ENCODE results near the gene TPPP. TPM values are rescaled to one million over a fixed set of nuclear protein-coding genes. Genes with fewer than 3 reads are reported as not detected.

The TPPP gene
- total RNA-seq, 1 donor from 2014 or later = 0.46 TPM

GRCh38 chr5:624951-625230 is 68.3 kb downstream of the TPPP start:
- TF ChIP-seq CTCF (conservative IDR thresholded peaks at IDR 0.05; ENCODE audit: low read depth, low read length) = no peak
- DNase-seq (ENCODE audit: low read depth) = no peak

GRCh38 chr5:624118-624950 is 68.8 kb downstream of the TPPP start:
- no peak for TF ChIP-seq CTCF (conservative IDR thresholded peaks at IDR 0.05; ENCODE audit: low read depth, low read length)

More at GRCh38 chr5:624951-625230, 68.3 kb downstream of the TPPP start:
- no peak overlapping the region for H3K4me3 ChIP-seq (ENCODE audit: low read depth, low read length)

GRCh38 chr5:623531-623930 is 69.6 kb downstream of the TPPP start:
- no peak overlapping the region for H3K4me3 ChIP-seq (ENCODE audit: low read depth, low read length)
- DNase-seq (ENCODE audit: low read depth) = no peak
- TF ChIP-seq CTCF (conservative IDR thresholded peaks at IDR 0.05; ENCODE audit: low read depth, low read length) = no peak

More at GRCh38 chr5:624118-624950, 68.8 kb downstream of the TPPP start:
- no peak overlapping the region for H3K4me3 ChIP-seq (ENCODE audit: low read depth, low read length)
- DNase-seq (ENCODE audit: low read depth) = no peak

GRCh38 chr5:622946-623522 is 70.1 kb downstream of the TPPP start:
- no peak for TF ChIP-seq CTCF (conservative IDR thresholded peaks at IDR 0.05; ENCODE audit: low read depth, low read length)
- no peak for DNase-seq (ENCODE audit: low read depth)
- no peak overlapping the region for H3K4me3 ChIP-seq (ENCODE audit: low read depth, low read length)

GRCh38 chr5:622359-622758 is 70.8 kb downstream of the TPPP start:
- DNase-seq (ENCODE audit: low read depth) = no peak
- no peak overlapping the region for H3K4me3 ChIP-seq (ENCODE audit: low read depth, low read length)
- TF ChIP-seq CTCF (conservative IDR thresholded peaks at IDR 0.05; ENCODE audit: low read depth, low read length) = no peak

- H3K4me3 ChIP-seq (ENCODE audit: low read depth, low read length) = no peak overlapping the region
- no peak for DNase-seq (ENCODE audit: low read depth)
- TF ChIP-seq CTCF (conservative IDR thresholded peaks at IDR 0.05; ENCODE audit: low read depth, low read length) = no peak
Observed at GRCh38 chr5:621341-621761, 71.8 kb downstream of the TPPP start.
